Fibroblast of villous mesenchyme (primary cell): Measurements from ENCODE around the gene SENP8. TPM values are rescaled to one million over a fixed set of nuclear protein-coding genes. Genes with fewer than 3 reads are reported as not detected.
"Not testable (repeated sequence)": the region's sequence is repeated elsewhere in the genome, so short reads cannot be mapped to it uniquely, and the experiment has no call there.

Experiments
- DNase-seq: peaks from one replicate; pipeline ENCODE4 v3.0.0-alpha.2; 2010; ENCODE audit warnings: low read depth
- H3K4me3 ChIP-seq: 2 replicates; pipeline ENCODE4 v1.5.1; 2011; ENCODE audit warnings: low read depth, mild to moderate bottlenecking, low read length
- CTCF ChIP-seq: IDR thresholded peaks from 2 replicates; pipeline ENCODE4 v1.5.1; 2012; ENCODE audit warnings: low read depth, mild to moderate bottlenecking, low read length; ENCODE audit not compliant: insufficient read depth
- total RNA-seq: library from RNA; depleted of rRNA; stranded (reverse); fragments of >200 nt; gene quantifications from 2 replicates; pipeline ENCODE4 v1.2.3, GENCODE V29; 2012

The SENP8 gene
- total RNA-seq, 1 donor: 2.6 TPM

- TF ChIP-seq CTCF: no peak
- no peak for DNase-seq
- no peak overlapping the region for H3K4me3 ChIP-seq
These were observed 21.4 kb upstream of the SENP8 start for GRCh38 chr15:72096796-72097195.

GRCh38 chr15:72098040-72098439 lies 20.2 kb upstream of the SENP8 start:
- DNase-seq: peak; percentile 57
- H3K4me3 ChIP-seq: no peak overlapping the region
- TF ChIP-seq CTCF: no peak

GRCh38 chr15:72099155-72099554 lies 19.0 kb upstream of the SENP8 start:
- no peak overlapping the region for H3K4me3 ChIP-seq
- no peak for TF ChIP-seq CTCF
- DNase-seq: no peak

GRCh38 chr15:72100551-72100950 lies 17.7 kb upstream of the SENP8 start:
- not testable (repeated sequence) for DNase-seq, H3K4me3 ChIP-seq

GRCh38 chr15:72105111-72105510 lies 13.1 kb upstream of the SENP8 start:
- TF ChIP-seq CTCF: no peak
- no peak overlapping the region for H3K4me3 ChIP-seq
- DNase-seq: no peak

GRCh38 chr15:72106068-72106467 lies 12.1 kb upstream of the SENP8 start:
- TF ChIP-seq CTCF: no peak
- H3K4me3 ChIP-seq: no peak overlapping the region
- DNase-seq: no peak

GRCh38 chr15:72110355-72110754 lies 7.8 kb upstream of the SENP8 start:
- DNase-seq: no peak
- TF ChIP-seq CTCF: no peak
- no peak overlapping the region for H3K4me3 ChIP-seq
